M059J (cell line): Measurements from ENCODE around the gene RBM4B. TPM values are rescaled to one million over a fixed set of nuclear protein-coding genes. Genes with fewer than 3 reads are reported as not detected.
A peak's percentile ranks its signal among the peaks of the same experiment; 100 is the strongest.
"Not testable (repeated sequence)": the region's sequence is repeated elsewhere in the genome, so short reads cannot be mapped to it uniquely, and the experiment has no call there.

ENCODE experiments used
- DNase-seq: peaks from one replicate; pipeline ENCODE4 v3.0.0-alpha.2; 2012; ENCODE audit warnings: low read depth
- total RNA-seq: library from RNA; depleted of rRNA; stranded (reverse); fragments of >200 nt; shearing (Covaris generic); gene quantifications from 2 replicates; pipeline ENCODE4 v1.2.3, GENCODE V29; 2014; rRNA removed

The RBM4B gene, protein sequence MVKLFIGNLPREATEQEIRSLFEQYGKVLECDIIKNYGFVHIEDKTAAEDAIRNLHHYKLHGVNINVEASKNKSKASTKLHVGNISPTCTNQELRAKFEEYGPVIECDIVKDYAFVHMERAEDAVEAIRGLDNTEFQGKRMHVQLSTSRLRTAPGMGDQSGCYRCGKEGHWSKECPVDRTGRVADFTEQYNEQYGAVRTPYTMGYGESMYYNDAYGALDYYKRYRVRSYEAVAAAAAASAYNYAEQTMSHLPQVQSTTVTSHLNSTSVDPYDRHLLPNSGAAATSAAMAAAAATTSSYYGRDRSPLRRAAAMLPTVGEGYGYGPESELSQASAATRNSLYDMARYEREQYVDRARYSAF
- 25.7 and 27.3 TPM in 2 replicates for total RNA-seq

- DNase-seq: peak; percentile 94
These were observed at the start of gene RBM4B for GRCh38 chr11:66677599-66678375. RBM4B (minus strand) TSS chr11:66677887; CDS start chr11:66677079, 808 bp downstream.

DNA sequence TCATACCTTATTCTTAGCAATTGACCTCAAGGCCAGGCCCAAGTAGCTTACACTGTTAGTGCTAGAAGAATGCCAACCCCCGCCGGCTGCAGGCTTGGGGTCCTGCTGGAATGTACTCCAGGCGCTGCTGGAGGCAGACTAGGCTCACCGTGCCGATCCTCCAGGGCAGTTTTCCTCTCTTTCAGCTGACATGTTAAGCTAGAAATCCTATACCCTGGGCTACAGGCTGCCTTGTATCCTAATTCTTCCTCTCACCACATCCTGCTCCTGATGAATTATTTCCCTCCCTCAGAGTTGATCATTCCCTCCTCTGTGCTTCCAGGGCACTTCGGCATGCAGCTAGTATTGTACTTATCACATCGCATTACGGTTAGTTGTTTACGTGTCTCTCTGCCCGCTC, 48.0 kb upstream of the RBM4B start:
- DNase-seq: no peak

- DNase-seq: no peak
These were observed 47.4 kb upstream of the RBM4B start for GRCh38 chr11:66725114-66725513.

DNA sequence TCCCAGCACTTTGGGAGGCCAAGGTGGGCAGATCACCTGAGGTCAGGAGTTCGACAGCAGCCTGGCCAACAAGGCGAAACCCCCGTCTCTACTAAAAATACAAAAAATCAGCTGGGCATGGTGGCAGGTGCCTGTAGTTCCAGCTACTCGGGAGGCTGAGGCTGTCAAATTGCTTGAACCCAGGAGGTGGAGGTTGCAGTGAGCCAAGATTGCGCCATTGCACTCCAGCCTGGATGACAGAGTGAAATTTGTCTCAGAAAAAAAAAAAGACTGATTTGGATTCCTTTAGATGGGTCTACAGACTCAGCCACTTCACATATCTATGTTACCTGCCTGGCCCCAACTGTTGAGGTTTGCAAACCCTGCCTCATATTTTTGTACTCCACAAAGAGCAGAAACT, 46.5 kb upstream of the RBM4B start:
- not testable (repeated sequence) for DNase-seq

GRCh38 chr11:66723693-66724092, 46.0 kb upstream of the RBM4B start:
- DNase-seq: no peak

DNA sequence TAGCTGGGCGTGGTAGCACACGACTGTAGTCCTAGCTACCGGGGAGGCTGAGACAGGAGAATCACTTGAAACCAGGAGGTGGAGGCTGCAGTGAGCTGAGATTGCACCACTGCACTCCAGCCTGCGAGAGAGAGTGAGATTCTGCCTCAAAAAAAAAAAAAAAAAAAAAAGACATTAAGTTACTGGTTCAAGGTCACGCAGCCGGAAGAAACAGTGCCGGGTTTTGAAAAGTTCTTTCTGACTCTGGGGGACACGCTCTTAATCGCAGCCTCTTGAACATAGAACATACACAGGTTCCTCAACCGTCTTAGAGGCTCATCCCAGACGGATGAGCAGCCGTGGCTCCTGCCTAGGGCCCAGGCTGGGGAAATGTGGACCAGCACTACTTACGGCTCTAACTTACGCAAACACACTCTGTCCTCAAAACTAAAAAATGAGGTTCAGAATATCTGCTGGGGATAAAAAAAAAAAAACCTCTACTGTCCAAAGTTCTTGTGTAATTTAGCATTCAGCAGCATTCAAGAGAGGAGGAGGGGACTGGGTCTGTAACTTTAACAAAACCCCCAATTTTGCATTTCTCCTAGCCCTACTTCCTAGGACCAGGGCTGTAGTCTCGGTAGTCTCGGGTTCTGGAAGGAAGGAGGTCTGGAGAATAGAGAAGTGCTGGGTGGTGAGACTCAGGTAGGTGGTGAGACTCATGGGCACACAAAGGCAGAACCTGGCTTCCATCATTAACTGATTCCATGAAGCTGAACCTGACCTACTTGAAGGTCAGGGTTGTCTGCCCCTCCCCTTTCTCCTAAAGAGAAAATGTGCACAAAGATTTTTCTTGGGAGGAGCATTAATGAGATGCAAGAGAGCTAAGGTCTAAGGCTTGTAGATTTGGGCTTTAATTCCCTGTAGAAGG, 45.3 kb upstream of the RBM4B start:
- DNase-seq: no peak

GRCh38 chr11:66721939-66722338, 44.3 kb upstream of the RBM4B start:
- DNase-seq: no peak

DNA sequence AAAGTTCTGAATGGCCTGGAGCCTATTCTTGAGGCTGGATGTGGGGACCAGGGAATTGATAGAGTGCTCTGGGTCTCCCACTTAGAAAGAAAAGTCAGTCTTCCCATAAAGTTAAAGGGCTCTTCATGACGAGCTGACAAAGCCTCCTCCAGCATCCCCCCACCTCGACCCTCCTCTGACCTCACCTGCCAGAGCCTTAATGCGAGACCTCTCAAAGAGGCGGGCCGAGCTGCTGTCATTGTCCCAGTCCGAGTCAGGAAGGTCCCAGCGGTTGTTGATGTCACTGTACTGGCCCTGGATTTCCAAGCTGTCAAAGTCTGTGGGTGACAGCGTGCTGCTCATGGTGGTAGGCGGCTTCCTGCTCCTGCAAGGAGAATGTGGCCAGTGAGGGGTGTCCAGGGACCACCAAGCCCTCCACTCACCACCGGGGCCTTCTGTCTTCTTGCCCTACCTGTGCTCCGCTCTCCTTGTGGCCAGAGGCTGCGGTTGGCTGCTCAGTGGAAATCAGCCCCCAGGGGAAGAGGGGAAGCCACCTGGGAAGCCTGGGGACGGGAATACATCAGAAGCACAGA, 43.3 kb upstream of the RBM4B start:
- DNase-seq: no peak

DNA sequence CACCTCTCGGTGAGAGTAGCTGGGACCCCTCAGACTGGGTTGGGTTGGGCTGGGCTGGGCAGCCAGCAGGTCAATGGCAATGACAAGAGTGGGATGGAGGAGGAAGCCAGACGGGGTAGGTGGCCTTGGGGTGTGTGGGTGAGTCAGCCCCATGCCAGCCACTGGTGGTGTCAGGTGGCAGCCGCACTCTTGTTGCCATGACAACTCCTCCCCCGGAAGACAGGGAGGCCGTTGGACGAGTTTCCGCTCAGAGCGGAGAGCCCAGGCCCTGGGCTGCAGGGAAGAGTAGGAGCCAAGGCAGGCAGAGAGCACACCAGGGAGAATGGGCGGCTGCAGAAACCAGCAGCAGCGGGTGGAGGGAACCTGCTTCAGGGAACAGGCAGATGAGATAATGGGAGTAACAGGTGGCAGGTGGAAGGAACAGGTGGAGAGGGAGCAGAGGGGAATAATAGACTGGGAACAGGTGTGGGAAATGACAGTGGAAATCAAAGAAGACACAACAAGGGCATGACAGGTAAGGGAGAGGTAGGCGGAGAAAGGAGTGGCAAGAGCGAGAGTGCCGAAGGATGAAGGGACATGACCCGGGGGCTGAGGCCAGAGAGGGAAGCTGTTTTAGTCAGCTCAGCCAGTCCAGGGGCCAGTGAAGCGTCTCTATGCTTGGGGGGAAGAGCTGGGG, 42.7 kb upstream of the RBM4B start:
- peak; percentile 98 for DNase-seq

DNA sequence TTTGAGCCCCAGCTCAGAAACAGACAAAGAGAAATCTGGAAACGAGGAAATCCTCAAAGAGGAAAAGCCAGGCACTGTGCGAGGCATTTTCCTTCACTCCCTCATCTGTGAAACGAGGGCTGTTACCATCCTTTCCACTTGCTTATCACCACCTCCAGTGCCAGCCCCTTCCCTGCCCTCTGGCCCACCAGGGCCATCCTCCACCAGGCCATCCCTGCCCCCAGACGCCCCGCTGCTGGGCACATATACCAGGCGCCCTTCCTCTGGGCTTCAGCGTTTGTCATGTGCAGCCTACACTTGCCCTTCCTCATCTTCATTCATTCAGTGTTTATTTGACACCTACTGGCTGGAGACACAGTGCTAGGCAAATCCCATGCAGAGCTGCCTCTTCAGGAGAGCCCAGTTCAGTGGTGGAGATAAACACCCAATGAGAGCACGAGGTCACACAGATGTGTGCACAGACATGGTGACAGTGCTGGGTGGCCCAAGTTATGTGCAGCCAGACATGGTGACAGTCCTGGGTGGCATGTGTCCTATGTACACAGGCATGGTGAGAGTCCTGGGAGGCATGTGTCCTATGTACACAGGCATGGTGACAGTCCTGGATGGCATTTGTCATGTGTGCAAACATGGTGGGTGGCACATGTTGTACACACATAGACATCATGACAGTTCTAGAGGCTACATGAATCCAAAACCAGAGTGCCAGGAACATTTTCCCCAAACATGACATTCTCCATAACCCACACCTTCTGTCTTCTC, 41.6 kb upstream of the RBM4B start:
- no peak for DNase-seq

- DNase-seq: no peak
These were observed 40.8 kb upstream of the RBM4B start for GRCh38 chr11:66718320-66718971.

DNA sequence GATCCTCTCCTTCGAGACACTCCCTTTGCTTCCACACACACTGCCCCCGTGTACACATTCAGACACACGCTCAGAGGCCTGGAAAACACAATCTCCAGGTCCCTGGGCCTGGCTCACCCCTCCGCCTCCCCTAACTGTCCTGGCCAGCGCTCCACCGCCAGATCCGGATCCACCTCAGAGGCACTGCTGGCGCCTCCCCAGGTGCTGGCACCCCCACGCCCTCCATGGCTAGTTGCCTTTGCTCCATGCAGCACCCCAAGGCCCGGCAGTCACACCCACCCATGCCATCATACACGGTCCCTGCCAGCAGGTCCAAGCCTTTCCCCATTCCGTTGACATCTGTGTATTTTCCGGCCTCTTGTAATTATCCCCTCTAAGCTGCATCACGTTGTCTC, 40.2 kb upstream of the RBM4B start:
- no peak for DNase-seq

DNA sequence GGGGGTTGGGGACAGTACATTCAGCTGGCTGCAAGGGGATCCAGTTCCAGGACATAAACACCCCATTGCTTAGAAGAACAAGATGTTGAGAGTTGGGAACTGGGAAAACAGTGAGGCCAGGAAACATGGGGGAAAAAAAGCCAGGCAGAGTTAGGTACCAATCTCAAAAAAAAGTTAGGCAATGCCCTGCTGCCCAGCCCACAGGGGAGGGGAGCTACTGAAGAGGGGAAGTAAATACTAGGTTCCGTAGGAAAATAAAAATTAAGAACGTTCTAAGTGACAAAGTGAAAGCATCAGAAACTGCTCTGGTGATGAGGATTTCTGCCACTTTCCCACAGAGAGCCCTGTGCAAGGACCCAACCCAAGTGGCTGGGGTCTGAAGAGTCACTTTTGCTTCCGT, 39.3 kb upstream of the RBM4B start:
- no peak for DNase-seq

GRCh38 chr11:66715346-66716085, 37.8 kb upstream of the RBM4B start:
- no peak for DNase-seq

GRCh38 chr11:66713746-66714480, 36.2 kb upstream of the RBM4B start:
- no peak for DNase-seq

- DNase-seq: no peak
These were observed 32.8 kb upstream of the RBM4B start for GRCh38 chr11:66710384-66710930.

GRCh38 chr11:66708701-66709100, 31.0 kb upstream of the RBM4B start:
- no peak for DNase-seq

- no peak for DNase-seq
These were observed 30.4 kb upstream of the RBM4B start for GRCh38 chr11:66708094-66708493.
